ENCODE results near the gene EXOSC2. TPM values are rescaled to one million over a fixed set of nuclear protein-coding genes. Genes with fewer than 3 reads are reported as not detected.
A peak's percentile ranks its signal among the peaks of the same experiment; 100 is the strongest.

EXOSC2 gene
- total and polyA plus RNA-seq, 2 of the 13 experiments (the other 11 are each of a cell fraction or from before 2014, with no cell fraction given): 27.5 to 63.8 TPM

GRCh38 chr9:130693426-130694191 is at the start of gene EXOSC2 (continued):
- no peak for TF ChIP-seq HNF1A (IDR thresholded peaks at IDR 0.05; ENCODE audit: low read depth)
- TF ChIP-seq HNF1A (CRISPR knock-in tag; IDR thresholded peaks at IDR 0.05; ENCODE audit: borderline replicate concordance): 0 out of 2 replicates have a peak, but pooled peaks have one; percentile 40
- no peak for TF ChIP-seq ZEB1 (IDR thresholded peaks at IDR 0.05; ENCODE audit: insufficient replicate concordance, low read depth)
- TF ChIP-seq ZBTB7A (CRISPR knock-in tag; IDR thresholded peaks at IDR 0.05): no peak
- TF ChIP-seq GPBP1L1 (CRISPR knock-in tag; IDR thresholded peaks at IDR 0.05): no peak
- no peak for TF ChIP-seq ZNF549 (CRISPR knock-in tag; IDR thresholded peaks at IDR 0.05)
- TF ChIP-seq JUNB (CRISPR knock-in tag; IDR thresholded peaks at IDR 0.05; ENCODE audit: borderline replicate concordance): no peak
- TF ChIP-seq GATAD1 (CRISPR knock-in tag; IDR thresholded peaks at IDR 0.05): peak; percentile 92
- peak; percentile 87; the same call in 1 of the 2 replicates for TF ChIP-seq ZFP90 (CRISPR knock-in tag; IDR thresholded peaks at IDR 0.05; ENCODE audit: borderline replicate concordance)
- peak; percentile 82; the same call in 1 of the 2 replicates for TF ChIP-seq THAP9 (CRISPR knock-in tag; IDR thresholded peaks at IDR 0.05; ENCODE audit: borderline replicate concordance)
- TF ChIP-seq IKZF4 (CRISPR knock-in tag; IDR thresholded peaks at IDR 0.05; ENCODE audit: borderline replicate concordance, low read depth, not compliant biosample characterization): peak; percentile 37
- TF ChIP-seq ZFP41 (CRISPR knock-in tag; IDR thresholded peaks at IDR 0.05; ENCODE audit: borderline replicate concordance): no peak
- no peak for TF ChIP-seq THYN1 (CRISPR knock-in tag; IDR thresholded peaks at IDR 0.05; ENCODE audit: borderline replicate concordance, low read depth)
- 0 out of 2 replicates have a peak, but pooled peaks have one; percentile 55 for TF ChIP-seq PRDM15 (CRISPR knock-in tag; IDR thresholded peaks at IDR 0.05)
- no peak for TF ChIP-seq BCL6 (CRISPR knock-in tag; IDR thresholded peaks at IDR 0.05)
- TF ChIP-seq MBNL3 (CRISPR knock-in tag; conservative IDR thresholded peaks at IDR 0.05): no peak
